Pancreas (tissue), 10 donors: Measurements from ENCODE around the gene ATP13A2. TPM values are rescaled to one million over a fixed set of nuclear protein-coding genes. Genes with fewer than 3 reads are reported as not detected.

ENCODE experiments used
- ATAC-seq, 4 donors: fragments of 200-7000 bp; cut with Tn5 transposase; one replicate each; pipeline versions ENCODE4 v1.8.0 to v1.9.1; 2020; ENCODE audit warnings: mild to moderate bottlenecking in 4 of 4, moderate library complexity in 4 of 4
- DNase-seq, 6 donors: peaks; one replicate each; pipeline ENCODE4 v3.0.0-alpha.2; 2020
- FAIRE-seq: peaks from 2 replicates; lab custom pipeline; 2012; peaks lifted over from hg19 to GRCh38; lab: Jason Lieb, UNC
- H3K27ac ChIP-seq, 4 donors: fragments of 200-600 bp; sonication (generic); 1 replicate in 3 of 4; 2 replicates in 1 of 4; pipeline versions ENCODE4 v1.5.0 to v1.8.0; 2020
- H3K27me3 ChIP-seq, 4 donors: fragments of 200-600 bp; one replicate each; pipeline ENCODE4 v1.8.0; 2021
- H3K36me3 ChIP-seq, 3 donors: fragments of 200-600 bp; sonication (generic) in 1 of 3; one replicate each; pipeline versions ENCODE4 v1.5.0 to v1.8.0; 2020 to 2021
- H3K4me1 ChIP-seq, 3 donors: fragments of 200-600 bp; one replicate each; pipeline ENCODE4 v1.8.0; 2021
- H3K4me3 ChIP-seq, 4 donors: fragments of 200-600 bp; sonication (generic) in 2 of 4; one replicate each; pipeline versions ENCODE4 v1.5.0 to v1.8.0; 2020 to 2021
- H3K9me3 ChIP-seq, 4 donors: fragments of 200-600 bp; one replicate each; pipeline ENCODE4 v1.8.0; 2021
- WGBS, 2 donors: extraction: QIAGEN DNeasy Blood & Tissue Kit; methylation state at CpG; one replicate each; pipeline ENCODE4 v1.1.7; 2013; 5-methylcytosine and 5-hydroxymethylcytosine counted together
- intact Hi-C, 3 donors: fragments of 100-400 bp; cut with DNase I; formaldehyde crosslinking; loops; one replicate each; pipeline versions ENCODE4 v1.11.1 to v1.14.2; 2022
- polyA plus RNA-seq, 2 donors: library from polyadenylated mRNA; stranded (reverse); fragments of 200-250 nt; gene quantifications; one replicate each; pipeline ENCODE4 v1.2.3, GENCODE V29; 2013
- total RNA-seq, 6 donors: library from RNA; stranded (reverse); fragmentation: NEBNext Ultra II Directional in 4 of 6; extraction: Animal tissue kit (Norgen Biotek cat#: 25700) in 4 of 6; gene quantifications; one replicate each; pipeline versions ENCODE4 v1.2.1 to v1.2.4, GENCODE V29; 2021 to 2023
- TF ChIP-seq, protein P1 (sequence below), 4 donors: fragments of 200-600 bp; sonication (generic) in 3 of 4; IDR thresholded peaks; one replicate each; pipeline versions ENCODE4 v1.5.0 to v1.8.0; 2021; ENCODE audit warnings: antibody characterized with exemption in 4 of 4
- donor health status: healthy with polysubstance abuse.
- donor health status: DM: no; HTN: no; CAD: no; lungs with moderate emphysema.
- donor health status: DM: no; HTN: no; CAD: no.
- donor health status: control.
- donor health status: control.
- donor health status: Bipolar disorder and iron deficiency.
- donor health status: DM: yes; HTN: yes; CAD: no.
- donor health status: DM: no; HTN: no; CAD: no.
- donor health status: DM: no; HTN: no; CAD: no.
- donor health status: DM: yes; HTN: yes; CAD: no.

Gene ATP13A2
- total and polyA plus RNA-seq, 8 donors, result 33.2 to 64.1 (median 47.8) TPM

DNA sequence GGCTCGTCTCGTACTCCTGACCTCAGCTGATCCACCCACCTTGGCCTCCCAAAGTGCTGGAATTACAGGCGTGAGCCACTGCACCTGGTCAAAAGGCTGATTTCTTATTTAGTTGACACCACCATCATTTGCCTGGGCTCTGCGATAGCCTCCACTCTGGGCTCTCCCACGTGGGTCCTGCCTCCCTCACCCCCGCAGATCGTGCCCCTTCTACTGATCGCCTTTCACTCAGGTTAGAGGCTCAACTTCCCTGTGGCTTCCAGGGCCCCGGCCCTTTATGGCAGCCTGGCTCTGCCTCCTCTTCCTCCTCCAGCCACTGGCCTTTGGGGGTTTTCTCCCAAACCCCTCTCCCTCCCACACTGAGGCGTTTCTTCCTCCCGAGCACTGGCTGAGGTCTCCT is 28.8 kb downstream of the ATP13A2 start:
- H3K27me3 ChIP-seq, result no peaks in the 10 kb centered on the region
- no peak overlapping the region for H3K4me3 ChIP-seq
- FAIRE-seq (no peak), ATAC-seq (no peak), DNase-seq (no peak)
- H3K9me3 ChIP-seq, result no peaks in the 10 kb centered on the region
- no peak overlapping the region for H3K27ac ChIP-seq
- WGBS, 2 donors, result 72 to 78% methylated on average over 11 of the region's 11 CpGs
- H3K4me1 ChIP-seq, result no peaks in the 10 kb centered on the region
- TF ChIP-seq, protein P1, sequence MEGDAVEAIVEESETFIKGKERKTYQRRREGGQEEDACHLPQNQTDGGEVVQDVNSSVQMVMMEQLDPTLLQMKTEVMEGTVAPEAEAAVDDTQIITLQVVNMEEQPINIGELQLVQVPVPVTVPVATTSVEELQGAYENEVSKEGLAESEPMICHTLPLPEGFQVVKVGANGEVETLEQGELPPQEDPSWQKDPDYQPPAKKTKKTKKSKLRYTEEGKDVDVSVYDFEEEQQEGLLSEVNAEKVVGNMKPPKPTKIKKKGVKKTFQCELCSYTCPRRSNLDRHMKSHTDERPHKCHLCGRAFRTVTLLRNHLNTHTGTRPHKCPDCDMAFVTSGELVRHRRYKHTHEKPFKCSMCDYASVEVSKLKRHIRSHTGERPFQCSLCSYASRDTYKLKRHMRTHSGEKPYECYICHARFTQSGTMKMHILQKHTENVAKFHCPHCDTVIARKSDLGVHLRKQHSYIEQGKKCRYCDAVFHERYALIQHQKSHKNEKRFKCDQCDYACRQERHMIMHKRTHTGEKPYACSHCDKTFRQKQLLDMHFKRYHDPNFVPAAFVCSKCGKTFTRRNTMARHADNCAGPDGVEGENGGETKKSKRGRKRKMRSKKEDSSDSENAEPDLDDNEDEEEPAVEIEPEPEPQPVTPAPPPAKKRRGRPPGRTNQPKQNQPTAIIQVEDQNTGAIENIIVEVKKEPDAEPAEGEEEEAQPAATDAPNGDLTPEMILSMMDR (IDR thresholded peaks at IDR 0.05), result no peak
- peaks cover 0 to 11% (median 5%) of the 10 kb centered on the region in 3 donors for H3K36me3 ChIP-seq
- intact Hi-C loops, result no loop called here

DNA sequence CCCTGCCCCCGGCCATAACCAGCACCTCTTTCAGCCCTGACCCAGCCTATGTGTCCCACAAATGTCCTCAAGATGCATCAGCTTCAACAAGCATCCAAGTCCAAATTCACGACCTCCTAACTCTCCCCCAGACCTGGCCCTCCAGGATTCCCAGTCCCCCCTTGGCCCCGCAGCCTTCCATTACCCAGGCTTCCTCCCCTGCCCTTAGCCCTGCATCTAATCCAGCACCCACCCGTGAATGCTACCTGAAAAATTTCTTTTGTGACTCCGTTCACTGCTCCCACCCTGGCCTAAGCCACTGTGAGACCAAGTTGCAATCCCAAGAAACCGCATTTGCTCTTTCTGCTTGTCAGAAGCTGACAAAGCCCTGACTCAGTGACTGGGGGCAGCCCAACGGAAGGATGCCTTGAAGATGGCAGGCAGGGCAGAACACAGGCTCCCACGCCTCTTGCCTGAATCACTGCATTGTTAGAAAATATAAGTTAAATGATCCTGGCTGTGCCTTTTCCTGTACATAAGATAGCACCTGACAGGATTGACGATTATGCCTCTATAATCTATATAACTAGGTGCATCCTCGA is 30.4 kb downstream of the ATP13A2 start:
- peaks cover 0 to under 1% (median 0%) of the 10 kb centered on the region in 3 donors for H3K36me3 ChIP-seq
- no peak overlapping the region for H3K27ac ChIP-seq
- TF ChIP-seq, protein P1 (IDR thresholded peaks at IDR 0.05), result no peak
- no peaks in the 10 kb centered on the region for H3K27me3 ChIP-seq
- intact Hi-C loops, result no loop called here
- 82 to 93% methylated on average over 10 of the region's 10 CpGs for WGBS, 2 donors
- no peaks in the 10 kb centered on the region for H3K9me3 ChIP-seq
- no peaks in the 10 kb centered on the region for H3K4me1 ChIP-seq
- no peak for ATAC-seq
- no peak for FAIRE-seq
- no peak for DNase-seq
- no peak overlapping the region for H3K4me3 ChIP-seq

DNA sequence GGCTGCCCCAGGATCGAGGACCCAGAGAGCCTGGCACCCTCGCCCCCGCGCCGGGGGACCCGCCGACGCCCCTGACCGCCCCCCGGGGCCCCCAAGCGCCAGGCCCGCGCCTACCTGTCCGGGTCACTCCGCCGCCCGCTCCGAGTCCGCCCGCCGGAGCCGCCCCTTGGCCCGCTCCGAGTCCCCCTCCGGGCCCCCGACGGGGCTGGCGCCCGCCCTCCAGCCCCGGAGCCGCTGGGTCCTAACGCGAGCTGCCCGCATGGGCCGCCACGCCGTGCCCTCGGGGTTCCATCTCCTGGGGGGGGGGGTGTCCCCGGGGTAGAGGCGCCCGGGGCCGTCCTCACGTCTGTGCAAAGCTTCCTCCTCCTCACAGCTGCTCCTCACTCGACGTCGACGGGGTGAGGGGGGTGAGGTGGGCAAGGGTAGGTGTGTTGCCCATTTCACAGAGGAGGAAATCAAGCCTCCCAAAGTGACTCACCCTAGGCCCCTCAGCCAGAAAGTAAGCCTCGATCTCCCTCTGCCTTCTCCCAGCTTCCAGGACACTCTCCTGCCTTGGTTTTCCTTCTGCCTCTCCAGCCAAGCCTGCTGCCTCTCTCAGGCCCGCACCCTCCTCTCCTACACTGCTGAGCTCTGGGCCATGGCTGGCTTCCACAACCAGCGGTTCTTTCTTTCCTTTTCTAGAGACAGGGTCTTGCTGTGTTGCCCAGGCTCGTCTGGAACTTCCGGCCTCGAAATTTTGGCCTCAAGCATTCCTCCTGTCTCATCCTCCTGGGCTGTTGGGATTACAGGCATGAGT is 31.1 kb downstream of the ATP13A2 start, which contains the start of gene MFAP2:
Gene MFAP2 (minus strand): TSS at position 148 of the 796 bp plus-strand sequence. CDS start 2,347 bp downstream, outside the sequence.
- no peaks in the 10 kb centered on the region for H3K9me3 ChIP-seq
- H3K4me1 ChIP-seq, result no peaks in the 10 kb centered on the region
- peak in 3 of 4 donors; percentile 50 to 70 (median 64) for ATAC-seq
- intact Hi-C loops, result no loop called here
- no peaks in the 10 kb centered on the region for H3K36me3 ChIP-seq
- peak within 1 kb of the TSS in 2 of 4 donors; percentile 8 to 39 for H3K27ac ChIP-seq
- peak within 1 kb of the TSS; percentile 18 to 58 (median 38) for H3K4me3 ChIP-seq
- FAIRE-seq, result no peak
- no peaks in the 10 kb centered on the region for H3K27me3 ChIP-seq
- TF ChIP-seq, protein P1 (IDR thresholded peaks at IDR 0.05), result no peak
- peak in 2 of 6 donors; percentile 69 to 73 for DNase-seq
- WGBS, 2 donors, result 11% methylated on average over 42 to 53 of the region's 53 CpGs

DNA sequence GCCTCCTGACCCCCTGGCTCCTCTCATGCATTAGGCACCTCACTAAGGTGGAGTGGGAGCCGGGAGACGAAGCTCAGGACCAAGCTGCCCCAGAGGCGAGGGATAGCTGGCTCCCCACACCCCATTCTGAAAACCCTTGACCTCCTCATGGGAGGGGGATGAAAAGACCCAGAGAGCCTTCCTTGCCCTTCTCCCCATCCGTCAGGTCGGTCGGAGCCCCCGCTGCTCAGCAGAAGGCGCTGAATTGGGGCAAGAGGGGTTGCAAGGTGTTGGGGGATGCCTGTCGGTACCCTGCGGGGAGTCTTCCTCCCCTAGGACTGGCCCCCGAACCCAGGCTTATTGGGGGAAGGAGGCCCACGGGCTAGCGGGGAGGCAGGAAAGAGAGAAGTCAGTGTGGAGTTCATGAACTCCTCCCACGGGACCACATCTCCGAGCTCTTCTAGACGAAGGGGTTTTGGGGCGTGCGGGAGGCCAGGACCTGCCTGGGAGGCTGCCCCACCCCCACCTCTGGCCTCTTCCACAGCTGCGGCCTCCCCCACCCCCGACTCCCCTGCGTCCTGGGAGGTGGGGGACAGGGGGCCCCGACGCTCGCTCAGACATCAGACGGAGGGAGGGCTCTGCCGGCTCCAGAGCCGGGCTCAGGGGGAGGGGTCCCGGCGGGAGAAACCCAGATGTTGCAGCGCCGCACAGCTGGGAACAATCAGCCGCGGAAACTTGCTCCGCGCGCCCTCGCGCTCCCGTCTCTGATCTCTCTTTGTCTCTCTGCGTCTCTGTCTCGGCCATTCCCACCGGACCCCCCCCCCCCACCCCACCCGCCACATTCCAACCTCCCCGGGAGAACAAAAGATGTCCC is 32.0 kb downstream of the ATP13A2 start:
- H3K36me3 ChIP-seq, result no peaks in the 10 kb centered on the region
- H3K4me1 ChIP-seq, result no peaks in the 10 kb centered on the region
- WGBS, 2 donors, result 23 to 27% methylated on average over 40 to 44 of the region's 44 CpGs
- TF ChIP-seq, protein P1 (IDR thresholded peaks at IDR 0.05), result no peak
- ATAC-seq, result peak; percentile 8 to 53 (median 26)
- H3K27me3 ChIP-seq, result no peaks in the 10 kb centered on the region
- peak in 1 of 6 donors; percentile 58 for DNase-seq
- H3K9me3 ChIP-seq, result no peaks in the 10 kb centered on the region
- intact Hi-C loops, result no loop called here
- peak overlapping the region; percentile 18 to 58 (median 38) for H3K4me3 ChIP-seq
- no peak for FAIRE-seq
- H3K27ac ChIP-seq, result peak overlapping the region in 2 of 4 donors; percentile 8 to 39
